C4-2B (cell line): ENCODE data around the gene NRAP.

Source experiments
- H3K27ac ChIP-seq: fragments of 450-650 bp; 2 replicates; pipeline ENCODE4 v1.5.1; 2017
- CTCF ChIP-seq: fragments of 450-650 bp; conservative IDR thresholded peaks from 2 replicates; pipeline ENCODE4 v1.5.1; 2017; ENCODE audit warnings: mild to moderate bottlenecking
- ZFX ChIP-seq: fragments of 450-650 bp; IDR thresholded peaks from 2 replicates; pipeline ENCODE4 v1.6.1; 2017

NRAP gene

DNA sequence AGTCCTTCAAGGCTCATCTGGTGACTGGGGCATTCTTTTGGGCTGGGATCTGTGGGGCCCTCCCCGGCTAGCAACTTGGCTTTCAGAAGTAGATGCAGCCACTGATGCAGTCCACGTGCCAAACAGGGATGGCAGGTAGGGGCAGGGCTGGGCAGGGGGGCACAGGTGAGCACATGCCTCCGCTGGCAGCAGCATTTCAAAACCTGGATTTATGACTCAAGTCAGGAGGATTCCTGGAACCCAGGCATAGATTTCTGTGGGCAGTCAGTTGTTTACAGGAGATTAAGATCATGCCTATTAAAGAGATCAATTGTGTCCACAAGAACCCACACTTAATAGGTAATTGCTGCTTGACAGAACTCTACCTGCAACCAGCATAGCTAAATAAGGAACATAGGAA lies 111.8 kb downstream of the NRAP start:
- TF ChIP-seq ZFX (no peak), CTCF (no peak)
- no peak overlapping the region for H3K27ac ChIP-seq

DNA sequence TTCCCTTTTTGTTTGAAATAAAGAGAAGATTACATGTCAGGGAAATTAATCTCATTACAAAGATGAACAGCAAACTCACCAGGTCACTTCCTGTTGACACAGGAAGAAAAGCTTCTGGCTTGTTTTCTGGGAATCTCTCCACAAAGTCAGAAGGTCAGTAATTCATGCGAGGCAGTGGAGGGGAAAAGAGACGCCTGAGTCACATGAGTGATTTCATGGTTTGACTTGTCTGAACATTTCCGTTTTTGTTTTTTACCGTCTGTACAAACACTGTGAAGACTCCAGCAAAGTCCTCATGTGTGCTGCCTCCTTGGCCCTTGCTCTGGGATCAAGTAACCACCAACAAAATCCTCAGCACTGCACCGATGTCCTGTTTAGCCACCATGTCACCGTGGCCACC lies 113.5 kb downstream of the NRAP start:
- TF ChIP-seq ZFX: no peak
- no peak for TF ChIP-seq CTCF
- H3K27ac ChIP-seq: no peak overlapping the region

- no peak for TF ChIP-seq CTCF
- TF ChIP-seq ZFX: no peak
- no peak overlapping the region; the same call in 1 of the 2 replicates for H3K27ac ChIP-seq
These were observed 114.0 kb downstream of the NRAP start for GRCh38 chr10:113549856-113550255.

- no peak overlapping the region for H3K27ac ChIP-seq
- TF ChIP-seq CTCF: no peak
- TF ChIP-seq ZFX: no peak
These were observed 116.4 kb downstream of the NRAP start for GRCh38 chr10:113547426-113547825.

DNA sequence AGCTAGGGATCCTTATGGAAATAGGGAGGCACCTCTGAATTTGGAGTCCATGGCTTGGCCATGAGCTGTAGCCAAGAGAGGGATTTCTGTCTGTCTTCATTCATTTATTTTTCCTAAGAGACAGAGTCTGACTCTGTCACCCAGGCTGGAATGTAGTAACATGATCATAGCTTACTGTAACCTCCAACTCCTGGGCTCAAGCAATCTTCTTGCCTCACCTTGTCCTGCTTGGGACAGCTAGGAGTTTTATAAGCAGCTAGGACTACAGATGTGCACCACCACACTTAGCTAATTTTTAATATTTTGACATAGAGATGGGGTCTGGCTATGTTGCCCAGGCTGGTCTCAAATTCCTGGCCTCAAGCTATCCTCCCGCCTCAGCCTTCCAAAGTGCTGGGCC lies 119.4 kb downstream of the NRAP start:
- TF ChIP-seq CTCF (no peak), ZFX (no peak)
- H3K27ac ChIP-seq: no peak overlapping the region

- TF ChIP-seq CTCF (no peak), ZFX (no peak)
These were observed 120.5 kb downstream of the NRAP start for GRCh38 chr10:113543107-113543955.

GRCh38 chr10:113541549-113541927 lies 122.3 kb downstream of the NRAP start:
- no peak overlapping the region for H3K27ac ChIP-seq
- TF ChIP-seq CTCF (no peak), ZFX (no peak)

More at GRCh38 chr10:113543107-113543955, 120.5 kb downstream of the NRAP start:
- no peak overlapping the region for H3K27ac ChIP-seq
